Dendritic cell treated with granulocyte-macrophage colony-stimulating factor and Interleukin-4, amounts not matched to agents 40 ng/mL and 50 ng/mL, for 4 days (primary cell): ENCODE results near the gene OR6K3.

Source experiments
- H3K27ac Mint-ChIP-seq: one replicate; pipeline ENCODE4 v1.8.0; 2022; ENCODE audit warnings: mild to moderate bottlenecking, mixed read lengths
- H3K27me3 Mint-ChIP-seq: one replicate; pipeline ENCODE4 v1.8.0; 2022; ENCODE audit warnings: mild to moderate bottlenecking, mixed read lengths
- H3K36me3 Mint-ChIP-seq: one replicate; pipeline ENCODE4 v1.8.0; 2022; ENCODE audit warnings: low read depth, mixed read lengths
- H3K4me1 Mint-ChIP-seq: one replicate; pipeline ENCODE4 v1.8.0; 2022; ENCODE audit warnings: low read depth, mixed read lengths
- H3K4me3 Mint-ChIP-seq: one replicate; pipeline ENCODE4 v1.8.0; 2022; ENCODE audit warnings: mild to moderate bottlenecking, moderate library complexity, mixed read lengths
- H3K9me3 Mint-ChIP-seq: one replicate; pipeline ENCODE4 v1.8.0; 2022; ENCODE audit warnings: mixed read lengths
- intact Hi-C: fragments of 100-400 bp; cut with micrococcal nuclease; formaldehyde crosslinking; loops from one replicate; pipeline ENCODE4 v1.15.0; 2022

The OR6K3 gene

GRCh38 chr1:158675563-158676323, 44.8 kb downstream of the OR6K3 start:
- H3K4me1 Mint-ChIP-seq = peaks cover 6% of the 10 kb centered on the region
- no peak overlapping the region for H3K4me3 Mint-ChIP-seq

DNA sequence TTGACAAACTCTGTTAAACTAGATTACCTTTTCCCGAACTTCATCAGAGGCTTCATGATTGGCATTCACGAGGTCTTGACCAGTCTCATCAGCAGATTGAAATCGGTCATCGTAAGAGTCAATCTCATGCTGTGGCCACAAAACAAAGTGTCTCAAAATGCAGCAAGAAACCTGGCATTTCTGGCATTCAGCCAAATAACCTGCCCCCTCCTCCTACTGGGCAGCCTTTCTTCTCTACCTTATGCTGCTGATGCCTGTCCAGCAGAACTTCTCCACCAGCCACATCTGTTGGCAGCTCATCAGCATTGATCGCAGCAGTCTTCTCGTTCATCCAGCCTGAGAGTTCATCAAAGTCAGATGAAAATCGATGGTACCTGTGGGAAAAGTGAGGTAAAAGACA, 46.2 kb downstream of the OR6K3 start:
- H3K27ac Mint-ChIP-seq = no peak overlapping the region
- H3K27me3 Mint-ChIP-seq = peaks cover 34% of the 10 kb centered on the region
- peaks cover 6% of the 10 kb centered on the region for H3K4me1 Mint-ChIP-seq
- no peak overlapping the region for H3K4me3 Mint-ChIP-seq
- no peaks in the 10 kb centered on the region for H3K9me3 Mint-ChIP-seq
- intact Hi-C loops = no loop called here
- H3K36me3 Mint-ChIP-seq = no peaks in the 10 kb centered on the region

More at GRCh38 chr1:158675563-158676323, 44.8 kb downstream of the OR6K3 start:
- Mint-ChIP-seq H3K36me3 (no peaks in the 10 kb centered on the region), H3K27me3 (peaks cover 38% of the 10 kb centered on the region), H3K9me3 (no peaks in the 10 kb centered on the region), H3K27ac (no peak overlapping the region)
- intact Hi-C loops = no loop called here
